Measurements from ENCODE around the gene NIPAL4. TPM values are rescaled to one million over a fixed set of nuclear protein-coding genes. Genes with fewer than 3 reads are reported as not detected.

NIPAL4 gene
- total RNA-seq, 3 donors from 2014 or later, result 3.7 to 5.0 (median 3.8) TPM

Other genes starting within 250 kb of the NIPAL4 start
- 100 to 1,000 TPM; 160 to 191 (median 175) TPM for gene CYFIP2, start 194.1 kb upstream of the NIPAL4 start, total RNA-seq
- 10 to 100 TPM; 37.9 to 54.9 (median 49.2) TPM for gene ADAM19, start 115.6 kb downstream of the NIPAL4 start, total RNA-seq
- under 1 TPM in 1 of 3 donors, not detected in 2; 0.08 TPM for gene SOX30, start 192.2 kb downstream of the NIPAL4 start, total RNA-seq
- not detected for gene C5orf52, start 211.3 kb downstream of the NIPAL4 start, total RNA-seq